Gastroesophageal sphincter (tissue), 4 donors: Measurements from ENCODE around the gene AMZ1. TPM values are rescaled to one million over a fixed set of nuclear protein-coding genes. Genes with fewer than 3 reads are reported as not detected.
"Not testable (repeated sequence)": the region's sequence is repeated elsewhere in the genome, so short reads cannot be mapped to it uniquely, and the experiment has no call there.

Experiments used
- ATAC-seq: fragments of 150-250 bp; one replicate; pipeline ENCODE4 v1.9.1; 2016; ENCODE audit warnings: mild to moderate bottlenecking, moderate library complexity
- H3K27ac ChIP-seq, 4 donors: fragments of 200-600 bp; sonication (generic) in 3 of 4; 1 replicate in 3 of 4; 2 replicates in 1 of 4; pipeline ENCODE4 v1.5.1; 2016 to 2019
- H3K27me3 ChIP-seq: fragments of 200-600 bp; sonication (generic); one replicate; pipeline ENCODE4 v1.5.1; 2019
- H3K36me3 ChIP-seq, 2 donors: fragments of 200-600 bp; sonication (generic); one replicate each; pipeline ENCODE4 v1.5.1; 2019; ENCODE audit warnings: control low read depth in 1 of 2
- H3K4me1 ChIP-seq, 3 donors: fragments of 200-600 bp; sonication (generic); 1 replicate in 2 of 3; 2 replicates in 1 of 3; pipeline ENCODE4 v1.5.1; 2016 to 2019; ENCODE audit warnings: control low read depth in 2 of 3
- H3K4me3 ChIP-seq, 2 donors: fragments of 200-600 bp; sonication (generic); one replicate each; pipeline ENCODE4 v1.5.1; 2019; ENCODE audit warnings: mild to moderate bottlenecking in 1 of 2, moderate library complexity in 1 of 2
- H3K9me3 ChIP-seq, 3 donors: fragments of 200-600 bp; sonication (generic); one replicate each; pipeline ENCODE4 v1.5.1; 2017 to 2019; ENCODE audit warnings: control low read depth in 2 of 3
- EP300 ChIP-seq: sonication (generic); formaldehyde crosslinking; IDR thresholded peaks from one replicate; pipeline ENCODE4 v1.6.1; 2017; ENCODE audit warnings: antibody characterized with exemption, mild to moderate bottlenecking
- POLR2A ChIP-seq, 2 donors: fragments of 450-650 bp; IDR thresholded peaks; one replicate each; pipeline ENCODE4 v1.6.1; 2017; ENCODE audit warnings: antibody characterized with exemption in 2 of 2, mild to moderate bottlenecking in 2 of 2, moderate library complexity in 1 of 2
- POLR2AphosphoS5 ChIP-seq: sonication (generic); formaldehyde crosslinking; IDR thresholded peaks from one replicate; pipeline ENCODE4 v1.6.1; 2017; ENCODE audit warnings: antibody characterized with exemption
- WGBS, 2 donors: methylation state at CpG; one replicate each; pipeline ENCODE4 v1.1.5; 2018; ENCODE audit warnings: low coverage in 1 of 2; 5-methylcytosine and 5-hydroxymethylcytosine counted together
- total RNA-seq, 4 donors: library from RNA; depleted of rRNA; stranded (reverse); fragments of >200 nt; gene quantifications; one replicate each; pipeline ENCODE4 v1.1.0, GENCODE V29; 2016
- TF ChIP-seq, protein P1 (sequence below), 4 experiments: fragments of 200-600 bp in 2 of 4; fragments of 450-650 bp in 2 of 4; sonication (generic) in 1 of 4; IDR thresholded peaks; one replicate each; pipeline ENCODE4 v1.5.1; 2017 to 2019; ENCODE audit warnings: antibody characterized with exemption in 4 of 4, mild to moderate bottlenecking in 2 of 4, moderate library complexity in 2 of 4

AMZ1 gene
- total RNA-seq, 4 donors from 2014 or later = 0.12 to 0.62 (median 0.32) TPM

DNA sequence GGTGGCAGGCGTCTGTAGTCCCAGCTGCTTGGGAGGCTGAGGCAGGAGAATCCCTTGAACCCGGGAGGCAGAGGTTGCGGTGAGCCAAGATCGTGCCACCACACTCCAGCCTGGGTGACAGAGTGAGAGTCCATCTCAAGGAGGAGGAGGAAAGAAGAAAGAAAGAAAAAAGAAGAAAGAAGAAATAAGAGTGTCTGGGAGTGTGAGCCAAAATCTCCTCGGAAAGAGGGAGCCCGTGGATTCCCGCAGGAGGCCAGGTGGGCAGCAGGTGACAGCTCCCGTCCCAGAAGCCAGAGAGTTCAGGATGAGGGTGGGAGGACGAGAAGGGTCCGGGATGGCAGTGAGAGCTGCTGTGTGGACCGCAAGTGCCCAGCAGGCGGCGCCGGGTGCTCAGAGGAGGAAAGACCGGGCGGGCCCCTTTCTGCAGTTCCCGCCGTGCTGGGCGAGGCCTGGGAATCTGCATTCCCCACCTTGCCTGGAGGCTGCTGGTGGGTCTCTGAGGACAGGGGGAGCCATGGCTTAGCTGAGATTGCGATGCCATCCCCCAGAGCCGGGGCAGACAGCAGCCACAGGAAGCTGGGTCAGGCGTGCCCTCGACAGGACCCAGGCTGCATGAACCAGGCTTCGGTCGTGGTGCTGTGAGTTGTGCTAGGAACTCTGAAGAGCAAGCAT lies 17.1 kb upstream of the AMZ1 start:
- peaks cover 0 to 4% of the 10 kb centered on the region in 2 donors for H3K36me3 ChIP-seq
- H3K4me1 ChIP-seq = peaks cover 0 to 7% (median 0%) of the 10 kb centered on the region in 3 donors
- H3K9me3 ChIP-seq = peaks cover 0 to 8% (median 0%) of the 10 kb centered on the region in 3 donors
- no peak overlapping the region for H3K4me3 ChIP-seq
- H3K27ac ChIP-seq = no peak overlapping the region
- peak; percentile 78 for ATAC-seq
- WGBS, 2 donors = 0 to 21% methylated on average over 9 to 14 of the region's 25 CpGs
- H3K27me3 ChIP-seq = peaks cover 7% of the 10 kb centered on the region
- TF ChIP-seq POLR2AphosphoS5 (no peak), POLR2A (IDR thresholded peaks at IDR 0.05) (no peak), EP300 (no peak)
- TF ChIP-seq, protein P1, sequence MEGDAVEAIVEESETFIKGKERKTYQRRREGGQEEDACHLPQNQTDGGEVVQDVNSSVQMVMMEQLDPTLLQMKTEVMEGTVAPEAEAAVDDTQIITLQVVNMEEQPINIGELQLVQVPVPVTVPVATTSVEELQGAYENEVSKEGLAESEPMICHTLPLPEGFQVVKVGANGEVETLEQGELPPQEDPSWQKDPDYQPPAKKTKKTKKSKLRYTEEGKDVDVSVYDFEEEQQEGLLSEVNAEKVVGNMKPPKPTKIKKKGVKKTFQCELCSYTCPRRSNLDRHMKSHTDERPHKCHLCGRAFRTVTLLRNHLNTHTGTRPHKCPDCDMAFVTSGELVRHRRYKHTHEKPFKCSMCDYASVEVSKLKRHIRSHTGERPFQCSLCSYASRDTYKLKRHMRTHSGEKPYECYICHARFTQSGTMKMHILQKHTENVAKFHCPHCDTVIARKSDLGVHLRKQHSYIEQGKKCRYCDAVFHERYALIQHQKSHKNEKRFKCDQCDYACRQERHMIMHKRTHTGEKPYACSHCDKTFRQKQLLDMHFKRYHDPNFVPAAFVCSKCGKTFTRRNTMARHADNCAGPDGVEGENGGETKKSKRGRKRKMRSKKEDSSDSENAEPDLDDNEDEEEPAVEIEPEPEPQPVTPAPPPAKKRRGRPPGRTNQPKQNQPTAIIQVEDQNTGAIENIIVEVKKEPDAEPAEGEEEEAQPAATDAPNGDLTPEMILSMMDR (IDR thresholded peaks at IDR 0.05) = peak in 3 of 4 experiments; percentile 68 to 87 (median 78)

DNA sequence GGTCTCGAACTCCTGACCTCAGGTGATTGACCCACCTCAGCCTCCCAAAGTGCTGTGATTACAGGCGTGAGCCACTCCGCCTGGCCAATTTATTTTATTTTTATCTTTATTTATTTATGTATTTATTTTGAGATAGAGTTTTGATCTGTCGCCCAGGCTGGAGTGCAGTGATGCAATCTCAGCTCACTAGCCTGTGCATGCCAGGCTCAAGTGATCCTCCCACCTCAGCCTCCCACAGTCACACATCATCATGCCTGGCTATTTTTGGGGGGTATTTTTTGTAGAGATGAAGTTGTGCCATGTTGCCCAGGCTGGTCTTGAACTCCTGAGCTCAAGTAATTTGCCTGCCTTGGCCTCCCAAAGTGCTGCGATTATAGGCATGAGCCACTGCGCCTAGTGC lies 14.8 kb upstream of the AMZ1 start:
- 88 to 95% methylated on average over 3 to 5 of the region's 6 CpGs for WGBS, 2 donors

DNA sequence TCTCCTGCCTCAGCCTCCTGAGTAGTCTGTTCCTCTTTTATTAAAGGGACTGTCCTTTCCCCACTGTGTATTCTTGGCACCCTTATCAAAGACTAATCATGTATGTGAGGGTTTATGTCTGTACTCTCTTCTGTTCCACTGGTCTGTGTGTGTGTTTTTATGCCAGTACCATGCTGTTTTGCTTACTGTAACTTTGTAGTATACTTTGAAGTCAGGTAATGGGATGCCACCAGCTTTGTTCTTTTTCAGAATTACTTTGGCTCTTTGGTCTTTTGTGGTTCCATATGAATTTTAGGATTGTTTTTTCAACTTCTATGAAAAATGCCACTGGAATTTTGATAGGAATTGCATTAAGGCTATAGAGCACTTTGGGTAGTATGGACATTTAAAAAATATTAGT lies 14.1 kb upstream of the AMZ1 start:
- Histone ChIP-seq H3K27me3 (peaks cover 11% of the 10 kb centered on the region), H3K4me1 (peaks cover 0 to 7% (median 0%) of the 10 kb centered on the region in 3 donors), H3K36me3 (no peaks in the 10 kb centered on the region), H3K9me3 (peaks cover 0 to 8% (median 0%) of the 10 kb centered on the region in 3 donors), H3K27ac (no peak overlapping the region), H3K4me3 (no peak overlapping the region)
- TF ChIP-seq, protein P1 (IDR thresholded peaks at IDR 0.05) = no peak
- TF ChIP-seq POLR2A (IDR thresholded peaks at IDR 0.05) = no peak
- no peak for TF ChIP-seq EP300
- TF ChIP-seq POLR2AphosphoS5 = no peak
- ATAC-seq = no peak

More for the DNA sequence above, 14.8 kb upstream of the AMZ1 start:
- not testable (repeated sequence) for H3K9me3 ChIP-seq, H3K27me3 ChIP-seq, H3K27ac ChIP-seq, H3K4me3 ChIP-seq, ATAC-seq, H3K36me3 ChIP-seq, H3K4me1 ChIP-seq

DNA sequence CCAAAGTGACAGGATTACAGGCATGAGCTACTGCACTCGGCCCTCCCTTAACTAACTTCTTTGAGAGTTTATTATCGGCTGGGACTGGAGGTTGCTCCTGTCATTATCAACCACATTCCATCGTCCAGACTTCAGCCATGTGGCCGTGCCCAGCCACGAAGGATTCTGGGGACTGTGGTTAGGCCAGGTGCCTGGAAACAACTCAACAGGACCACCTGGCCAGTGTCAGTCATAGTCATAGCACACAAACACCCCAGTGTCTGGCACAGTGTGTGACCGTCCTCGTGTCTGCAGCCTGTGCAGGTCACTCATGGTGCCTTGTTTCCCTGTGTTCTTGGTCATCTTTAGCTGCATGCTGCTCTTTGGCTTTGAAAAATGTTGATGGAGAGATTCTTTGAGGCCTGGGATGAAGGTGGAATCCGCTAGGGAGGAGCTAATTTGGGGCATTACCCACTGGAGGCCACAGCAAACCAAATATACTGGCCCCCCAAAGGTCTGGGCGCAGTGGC lies 12.7 kb upstream of the AMZ1 start:
- H3K9me3 ChIP-seq = peaks cover 0 to 8% (median 0%) of the 10 kb centered on the region in 3 donors
- TF ChIP-seq EP300 (no peak), POLR2AphosphoS5 (no peak), POLR2A (IDR thresholded peaks at IDR 0.05) (no peak)
- TF ChIP-seq, protein P1 (IDR thresholded peaks at IDR 0.05) = no peak
- 97% methylated on average over 6 of the region's 9 CpGs; no CpG with 5 or more reads in 1 of the 2 donors for WGBS, 2 donors
- no peak overlapping the region for H3K27ac ChIP-seq
- no peak overlapping the region for H3K4me3 ChIP-seq
- peaks cover 0 to 7% (median 0%) of the 10 kb centered on the region in 3 donors for H3K4me1 ChIP-seq
- no peaks in the 10 kb centered on the region for H3K36me3 ChIP-seq
- ATAC-seq = no peak
- H3K27me3 ChIP-seq = peaks cover 20% of the 10 kb centered on the region

DNA sequence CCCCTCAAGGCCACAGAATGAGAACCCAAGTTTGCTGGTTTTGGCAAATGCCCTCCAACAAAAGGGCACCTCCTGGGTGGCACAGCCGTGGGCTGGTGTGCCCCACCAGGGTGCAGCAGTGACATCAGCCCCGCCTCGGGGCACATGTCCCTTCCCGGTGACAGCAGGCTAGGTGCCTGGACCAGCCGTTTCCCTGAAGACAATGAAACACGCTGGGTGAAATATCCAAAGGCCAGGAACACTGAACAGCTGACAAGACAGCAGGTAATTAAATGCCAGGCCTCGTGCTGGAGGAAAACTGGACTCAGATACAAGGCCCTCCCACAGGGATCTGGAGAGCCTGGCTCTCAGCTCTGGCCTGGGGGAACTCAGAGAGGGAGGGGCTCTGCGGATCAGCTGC lies 11.4 kb upstream of the AMZ1 start:
- not testable (repeated sequence) for H3K36me3 ChIP-seq, H3K27ac ChIP-seq, H3K4me1 ChIP-seq, H3K9me3 ChIP-seq, ATAC-seq, H3K4me3 ChIP-seq
- H3K27me3 ChIP-seq = peaks cover 30% of the 10 kb centered on the region
- no CpG with 5 or more reads among the region's 8 CpGs for WGBS, 2 donors

DNA sequence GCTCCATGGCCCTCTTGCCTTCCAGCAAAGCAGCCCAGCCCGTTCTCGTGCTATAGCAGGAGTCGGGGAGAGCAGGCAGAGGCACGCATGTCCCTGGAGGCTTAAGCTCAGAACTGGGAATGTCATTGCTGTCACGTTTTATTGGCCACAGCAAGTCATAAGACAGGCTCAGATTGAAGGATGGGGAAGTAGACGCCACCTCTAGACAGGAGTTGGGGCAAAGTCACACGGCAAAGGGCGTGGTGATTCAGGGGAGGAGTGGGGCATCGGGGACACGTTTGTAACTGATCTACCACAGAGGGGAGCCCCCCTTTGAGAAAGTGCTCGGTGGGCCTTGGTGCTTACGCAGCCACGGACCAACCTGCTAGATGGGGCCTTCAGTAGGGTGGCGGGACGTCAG lies 9.5 kb upstream of the AMZ1 start:
- 82 to 85% methylated on average over 5 to 6 of the region's 15 CpGs for WGBS, 2 donors
- not testable (repeated sequence) for ATAC-seq, H3K4me3 ChIP-seq, H3K9me3 ChIP-seq, H3K36me3 ChIP-seq, H3K27ac ChIP-seq, H3K4me1 ChIP-seq
- H3K27me3 ChIP-seq = peaks cover 48% of the 10 kb centered on the region

DNA sequence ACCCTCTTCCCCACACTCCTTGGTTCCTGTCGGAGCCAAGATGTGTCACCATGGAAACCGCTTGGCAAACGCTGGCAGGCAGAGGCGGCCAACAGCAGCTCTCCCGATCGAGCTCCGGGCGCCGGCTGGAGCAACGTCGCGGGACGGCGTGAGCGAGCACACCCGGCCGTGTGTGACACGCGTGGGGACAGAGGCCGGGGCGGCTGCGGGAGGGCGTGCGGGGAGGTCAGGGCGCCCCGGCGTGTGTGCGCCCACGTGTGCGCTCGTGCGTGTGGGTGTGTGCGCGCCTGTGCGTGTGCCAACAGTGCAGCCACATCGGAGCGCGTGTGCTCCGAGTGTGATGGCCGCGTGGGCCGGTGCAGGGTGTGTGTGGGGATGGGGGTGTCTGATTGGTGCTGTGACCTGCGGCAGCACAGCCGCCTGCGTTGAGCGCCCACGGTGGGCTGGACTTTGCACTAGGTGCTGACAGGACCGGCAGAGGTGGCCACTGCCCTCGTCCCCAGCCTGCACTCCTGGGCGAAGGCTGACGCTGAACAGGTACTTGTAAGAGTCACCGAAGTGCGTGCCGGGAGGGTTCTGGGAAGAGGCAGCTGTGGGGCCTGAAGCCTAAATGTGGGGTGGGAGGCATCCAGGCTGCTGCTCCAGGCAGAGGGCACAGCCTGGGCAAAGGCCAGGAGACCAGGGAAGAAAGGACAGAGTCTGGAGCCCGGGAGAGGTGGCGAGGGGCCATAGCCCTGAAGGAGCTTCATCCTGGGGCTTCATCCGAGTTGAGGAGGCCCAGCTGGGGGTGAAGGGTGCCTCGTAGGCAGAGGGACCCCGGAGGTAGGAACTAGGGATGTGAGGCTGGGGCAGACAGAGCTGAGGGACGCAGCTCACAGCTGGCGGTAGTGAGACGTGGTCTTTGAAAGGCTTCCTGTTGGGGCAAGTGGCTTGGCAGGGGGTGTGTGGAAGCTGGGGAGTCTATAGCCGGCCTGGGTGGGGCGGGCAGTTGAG lies 8.6 kb upstream of the AMZ1 start:
- peak; percentile 10 for ATAC-seq
- H3K27ac ChIP-seq, H3K4me3 ChIP-seq, H3K9me3 ChIP-seq, H3K36me3 ChIP-seq, H3K4me1 ChIP-seq: not testable (repeated sequence)
- 67% methylated on average over 9 of the region's 64 CpGs; no CpG with 5 or more reads in 1 of the 2 donors for WGBS, 2 donors
- H3K27me3 ChIP-seq = peaks cover 54% of the 10 kb centered on the region
